ENCODE measurements around the gene HOXA7.
A peak's percentile ranks its signal among the peaks of the same experiment; 100 is the strongest.

HOXA7 gene

DNA sequence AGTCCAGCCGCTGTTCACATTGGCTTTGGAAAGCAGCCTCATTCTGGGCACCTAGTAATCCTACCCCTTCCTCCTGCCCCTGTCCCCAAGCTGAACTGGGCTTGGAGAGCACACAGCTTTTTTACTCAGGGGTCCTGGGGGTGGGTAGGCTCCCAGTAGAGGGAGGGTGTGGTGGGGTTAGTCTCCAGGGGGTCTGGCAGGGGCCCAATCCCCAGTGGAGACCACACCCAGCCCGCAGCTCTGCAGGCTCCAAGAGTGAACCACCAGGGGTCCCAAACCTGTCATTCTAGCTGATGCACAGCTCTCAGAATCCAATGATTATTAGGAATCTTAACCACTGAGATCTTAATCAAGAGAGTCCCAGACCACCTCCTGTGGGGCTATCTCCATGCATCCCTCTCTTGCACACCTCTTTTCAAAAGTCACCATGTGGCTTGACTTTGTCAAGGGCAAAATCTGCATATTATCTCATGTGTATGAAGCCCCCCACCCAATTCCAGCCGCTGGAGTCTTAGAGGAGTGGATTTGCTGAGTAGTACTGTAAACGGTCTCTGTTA is 25.9 kb upstream of the HOXA7 start:
- DNase-seq (ENCODE audit: low read depth in 2 of 2), result no peak

DNA sequence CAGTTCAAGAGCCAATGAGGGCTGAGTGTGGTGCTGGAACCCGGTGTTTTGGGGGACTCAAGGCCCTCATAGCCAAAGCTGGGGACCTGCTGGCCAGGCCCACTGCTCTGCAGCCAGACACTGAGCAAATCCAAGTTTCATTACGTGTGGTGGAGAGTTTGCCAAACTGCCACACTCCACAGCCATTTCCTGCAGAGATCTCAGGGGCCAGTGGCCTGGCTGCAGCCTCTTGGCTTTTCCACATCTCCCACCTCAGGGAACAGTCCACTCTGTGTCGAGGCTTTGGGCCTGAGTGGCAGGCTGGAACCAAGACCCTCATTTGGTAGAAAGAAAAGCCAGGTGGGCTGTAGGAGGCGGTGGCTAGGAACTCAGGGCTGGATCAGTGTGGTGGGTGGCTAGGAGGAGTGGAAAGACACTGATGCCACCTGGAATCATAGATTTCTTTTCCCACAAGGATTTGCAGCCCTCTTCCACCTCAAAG is 25.4 kb upstream of the HOXA7 start:
- DNase-seq (ENCODE audit: low read depth in 2 of 2), result no peak

DNA sequence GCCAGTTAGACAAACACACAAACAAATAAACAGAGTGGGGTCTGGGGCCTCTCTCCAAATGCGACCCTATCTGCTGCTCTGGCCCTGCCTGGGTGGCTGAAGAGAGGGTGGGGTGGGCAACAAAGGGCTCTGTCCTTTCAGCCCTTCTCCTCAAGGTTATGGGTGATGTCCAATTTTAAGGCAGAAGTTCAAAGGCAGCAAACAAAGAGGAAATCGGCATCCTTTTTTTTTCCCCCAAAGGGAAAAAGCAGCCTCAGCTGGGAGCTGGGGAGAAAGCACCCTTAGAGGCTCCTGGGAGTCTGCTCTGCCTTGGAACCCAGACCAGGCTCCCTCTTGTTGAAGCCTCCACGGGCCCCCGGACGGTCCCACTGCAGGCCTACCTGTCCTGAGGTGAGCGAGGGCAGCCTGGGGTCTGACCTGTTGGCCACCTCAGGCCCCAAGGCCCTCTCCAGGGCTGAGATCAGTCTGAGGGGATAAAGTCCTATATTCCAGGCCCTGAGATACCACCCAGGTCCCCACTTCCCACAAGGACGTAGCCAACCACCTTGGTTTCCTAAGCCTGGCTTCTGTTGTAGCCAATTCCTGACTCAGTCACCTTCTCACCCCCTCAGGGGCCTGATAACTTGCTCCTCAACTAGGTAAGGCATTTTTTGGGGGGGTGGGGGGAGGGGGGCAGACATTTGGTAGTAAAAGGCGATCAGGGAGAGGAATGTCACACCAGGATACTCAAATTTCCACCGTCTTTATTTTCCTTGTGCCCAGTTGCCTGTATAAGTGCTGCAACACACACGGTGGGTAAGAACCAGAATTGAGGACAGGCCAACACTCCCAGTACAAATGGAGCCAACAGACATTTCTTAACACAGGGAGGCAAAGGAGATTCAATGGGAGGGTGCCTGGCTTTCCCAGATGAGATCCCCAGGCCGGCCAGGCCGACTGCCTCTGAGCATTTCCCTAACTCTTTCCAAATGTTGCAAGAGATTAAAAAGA is 24.3 kb upstream of the HOXA7 start:
- no peak for DNase-seq (ENCODE audit: low read depth in 2 of 2)

DNA sequence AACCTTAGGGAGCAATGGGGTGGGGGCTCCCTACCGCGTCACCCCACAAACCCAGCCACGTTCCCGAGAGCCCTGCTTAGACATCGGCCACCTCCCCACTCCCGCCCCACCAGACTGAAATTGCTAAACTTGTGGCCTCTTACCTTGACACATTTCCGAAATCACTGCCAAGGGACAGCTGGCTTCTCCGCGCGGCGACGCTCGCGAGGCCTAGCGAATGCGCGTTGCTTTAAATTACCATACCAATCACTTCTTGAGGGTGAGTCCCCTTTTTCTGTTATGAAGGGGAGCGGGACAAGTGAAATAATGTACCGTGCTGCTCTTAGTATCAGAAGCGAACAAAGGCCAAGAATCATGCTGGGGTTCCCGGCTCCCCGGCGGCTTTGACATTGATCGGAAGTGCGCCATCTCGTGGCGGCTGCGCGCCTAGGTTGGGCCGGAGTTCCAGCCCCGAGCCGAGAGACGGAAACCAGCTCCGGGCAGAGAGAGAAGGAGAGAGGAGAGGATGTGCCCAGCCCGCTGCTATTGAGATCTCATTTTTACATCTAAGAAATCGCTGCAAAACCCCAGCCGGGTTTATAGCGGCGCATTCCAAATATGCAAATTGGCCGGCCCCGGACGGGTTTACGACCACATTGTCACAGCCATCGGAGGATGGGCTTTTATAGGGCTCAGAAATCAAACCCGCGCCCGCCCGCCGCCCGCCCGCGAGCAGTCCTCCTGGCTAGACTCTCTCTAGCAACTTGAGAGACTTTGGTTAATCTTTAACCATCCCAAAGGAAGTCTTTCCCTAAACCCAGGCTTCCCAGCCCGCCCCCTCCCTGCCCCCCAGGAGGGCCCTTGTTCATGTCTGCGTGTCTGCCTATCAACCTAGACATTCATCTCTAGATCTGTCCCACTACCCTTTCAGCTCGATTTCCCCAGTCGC is 23.3 kb upstream of the HOXA7 start:
- DNase-seq (ENCODE audit: low read depth in 2 of 2), result peak in 1 of 2 donors; percentile 47

DNA sequence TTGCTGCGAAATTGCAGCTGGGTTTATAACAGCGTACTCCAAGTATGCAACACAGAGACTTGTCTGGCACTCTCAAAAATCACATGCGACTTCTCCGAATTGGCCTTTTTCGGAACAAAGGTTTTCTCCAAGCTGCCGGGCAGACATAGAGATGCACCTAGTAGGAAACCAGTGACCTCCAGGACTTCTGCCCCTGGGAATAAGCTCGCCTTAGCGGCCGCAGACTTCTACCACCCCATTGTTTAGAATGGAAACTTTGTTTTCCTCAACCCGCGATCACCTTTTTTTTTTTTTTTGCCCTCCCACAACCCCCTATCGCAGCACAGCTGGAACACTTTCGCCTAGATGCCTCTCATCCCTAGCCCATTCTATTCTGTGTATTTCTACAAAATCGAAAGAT is 22.6 kb upstream of the HOXA7 start:
- DNase-seq (ENCODE audit: low read depth in 2 of 2), result no peak

DNA sequence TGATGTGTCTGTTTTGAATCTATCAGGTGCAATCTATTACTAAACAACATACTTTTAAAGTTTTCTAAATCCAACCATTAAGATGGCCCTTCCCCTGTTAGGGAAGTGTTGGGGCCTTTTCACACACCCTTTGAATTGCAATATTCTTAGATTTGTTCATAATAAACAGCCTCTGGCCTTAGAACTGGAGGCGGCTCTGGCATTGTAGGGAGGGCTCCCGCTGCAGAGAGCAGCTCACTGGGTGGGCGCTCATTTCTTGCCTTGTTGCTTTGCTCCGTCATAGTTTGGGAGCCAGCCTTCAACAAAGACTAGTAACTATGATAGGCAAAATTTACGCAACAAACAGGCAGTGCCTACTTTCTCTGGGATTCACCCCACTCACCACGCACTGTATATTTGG is 21.9 kb upstream of the HOXA7 start:
- no peak for DNase-seq (ENCODE audit: low read depth in 2 of 2)

DNA sequence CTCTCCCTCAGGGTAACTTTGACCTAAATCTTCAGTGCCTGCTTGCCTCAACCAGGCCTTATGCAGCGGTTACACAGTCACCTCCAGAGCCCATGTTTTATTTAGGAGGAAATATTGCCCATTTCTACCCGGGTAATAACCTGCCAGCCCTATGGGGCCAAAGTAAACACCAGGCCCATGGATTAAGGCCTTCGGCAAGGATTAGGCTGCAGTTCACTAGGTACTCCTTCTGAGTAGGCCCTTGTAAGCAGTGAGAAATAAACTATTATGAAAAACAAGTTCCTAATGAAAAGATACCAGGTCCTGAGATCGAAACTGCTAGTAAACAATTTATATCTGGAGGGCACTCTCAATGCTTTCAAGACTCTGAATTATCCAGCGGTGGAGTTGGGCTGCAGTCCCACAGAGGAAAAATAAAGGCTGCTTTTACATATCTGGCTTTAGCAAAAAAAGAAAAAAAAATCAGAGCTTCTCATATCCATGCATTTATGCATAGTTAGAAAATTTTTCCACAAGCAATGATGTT is 21.4 kb upstream of the HOXA7 start:
- DNase-seq (ENCODE audit: low read depth in 2 of 2), result no peak

DNA sequence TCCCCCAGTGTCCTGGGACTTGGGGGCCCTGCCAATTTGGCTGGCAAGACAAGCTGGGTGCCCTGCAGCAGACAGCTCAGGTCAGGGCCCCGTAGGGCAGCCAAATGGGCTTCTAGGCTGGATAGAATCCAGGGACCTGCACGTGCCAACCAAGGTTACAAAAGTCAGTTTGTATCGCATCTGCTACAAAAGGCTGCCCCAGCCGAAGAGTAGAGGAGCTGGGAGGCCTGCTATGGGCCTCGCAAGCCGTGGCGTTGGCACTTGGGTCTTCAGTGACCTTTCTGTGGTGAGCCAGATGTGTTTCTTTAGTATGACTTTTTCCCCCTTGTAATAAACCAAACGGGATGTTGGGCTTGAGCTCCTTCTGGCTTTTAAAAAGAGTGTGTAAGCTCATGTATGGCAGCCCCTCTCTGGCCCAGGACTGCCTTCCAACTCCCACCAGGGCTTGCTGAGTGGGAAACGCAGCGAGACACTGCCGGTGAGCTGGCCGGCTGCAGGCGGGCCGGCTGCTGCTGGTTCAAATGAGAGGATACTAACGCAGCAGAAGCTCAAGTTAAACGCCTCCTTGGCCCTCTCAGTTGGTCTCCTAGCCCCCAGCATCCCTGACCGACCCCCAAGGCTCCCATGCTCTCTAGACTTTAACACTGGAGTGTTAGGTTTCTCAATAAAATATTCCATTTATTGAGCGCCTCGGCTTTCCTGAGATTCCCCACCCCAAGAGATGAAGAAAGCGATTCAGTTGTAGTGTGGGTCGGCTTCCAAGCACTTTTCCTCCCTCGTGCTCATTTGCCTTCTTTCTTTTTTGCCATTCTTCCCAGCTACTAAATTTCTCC is 20.7 kb upstream of the HOXA7 start:
- no peak for DNase-seq (ENCODE audit: low read depth in 2 of 2)

DNA sequence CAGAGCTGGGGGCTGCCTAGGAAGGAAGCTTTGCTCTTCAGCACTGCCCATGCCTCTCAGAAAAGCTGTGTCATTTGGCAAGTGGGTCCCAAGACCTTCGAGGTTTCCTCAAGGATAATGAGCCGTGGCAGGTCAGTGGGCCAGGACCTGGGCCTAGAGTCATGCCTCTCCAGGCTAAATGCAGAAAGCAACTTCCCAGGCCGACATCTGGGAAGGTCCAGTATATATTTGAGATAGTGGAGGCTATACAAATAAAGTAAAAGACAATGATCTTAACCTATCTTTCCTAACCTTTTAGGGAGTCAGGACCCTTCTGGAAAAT is 20.0 kb upstream of the HOXA7 start:
- no peak for DNase-seq (ENCODE audit: low read depth in 2 of 2)

DNA sequence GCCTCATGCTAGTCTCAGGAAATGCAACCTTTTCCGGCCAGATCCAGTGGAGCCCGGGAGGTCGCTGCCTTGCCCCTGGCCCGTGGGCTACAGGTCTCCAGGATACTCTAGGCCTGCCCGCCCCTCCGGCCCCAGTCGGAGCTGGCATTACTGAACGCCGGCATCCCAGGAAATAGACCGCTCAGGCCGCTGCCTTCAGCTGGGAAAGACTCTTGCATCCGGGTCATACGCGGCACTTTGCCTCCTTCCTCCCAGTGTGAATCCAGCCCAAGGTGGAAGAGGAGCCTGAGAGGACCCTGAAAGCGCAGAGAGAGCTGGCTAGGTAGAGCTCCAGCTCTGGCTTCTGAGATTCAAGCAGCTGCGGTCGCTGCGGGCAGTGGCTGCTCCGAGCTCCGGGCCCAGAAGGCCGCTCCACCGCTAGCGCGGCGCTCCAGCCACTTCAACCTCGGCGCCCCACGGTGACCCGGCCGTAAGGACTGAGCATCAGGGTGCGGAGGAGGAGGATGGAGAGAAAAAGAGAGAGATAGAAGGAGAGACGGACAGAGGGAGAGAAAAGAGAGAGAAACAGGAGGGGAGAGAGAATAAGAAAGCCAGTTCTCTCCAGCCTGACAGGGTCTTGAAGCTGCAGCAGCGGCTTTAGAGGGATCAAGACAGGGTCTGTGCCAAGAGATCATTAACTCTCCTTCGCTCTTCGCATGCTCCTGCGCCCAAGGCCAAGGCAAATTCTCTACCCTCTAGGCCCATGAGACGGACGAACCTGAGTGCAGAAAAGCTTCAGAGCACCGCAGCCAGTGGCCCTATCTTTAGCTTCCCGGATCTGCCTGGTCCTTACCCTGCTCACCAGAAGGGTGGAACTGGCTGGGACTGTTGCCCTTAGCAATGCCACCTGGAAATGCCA is 19.4 kb upstream of the HOXA7 start:
- no peak for DNase-seq (ENCODE audit: low read depth in 2 of 2)

DNA sequence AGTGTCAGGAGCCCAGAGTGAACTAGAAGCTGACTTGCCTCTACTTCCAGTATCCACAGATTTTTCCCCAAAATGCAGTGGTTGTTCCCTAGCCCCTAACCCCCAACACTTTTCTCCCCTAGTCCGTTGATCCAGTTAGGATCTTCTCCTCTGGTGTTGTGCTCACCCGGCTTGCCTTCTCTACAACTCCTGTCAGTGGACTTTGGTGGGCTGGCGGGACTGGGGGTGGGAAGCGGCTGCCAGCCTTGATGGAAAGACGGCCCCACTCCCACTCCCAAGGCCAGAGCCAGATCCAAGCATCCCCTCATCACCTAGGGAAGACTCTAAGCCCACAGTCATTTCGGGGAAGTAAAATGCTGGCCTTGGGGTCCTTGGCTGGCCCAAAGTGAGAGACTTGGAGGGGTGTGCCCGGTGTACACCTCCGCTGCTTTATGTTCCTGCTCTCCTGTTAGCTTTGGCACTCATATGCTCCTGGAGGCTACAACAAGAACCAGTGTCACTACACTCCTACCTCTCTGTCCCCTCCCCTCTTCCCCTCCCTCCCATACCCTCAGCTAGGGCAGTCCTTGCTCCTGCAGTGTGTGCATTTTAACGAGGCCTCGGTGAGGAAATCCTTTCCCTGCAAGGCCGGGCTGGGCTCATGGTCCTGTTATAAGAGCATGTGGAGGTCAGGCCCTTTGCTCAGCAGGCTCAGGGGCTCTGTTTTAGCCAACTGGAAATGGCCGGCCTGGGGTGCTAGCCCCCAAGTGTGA is 18.6 kb upstream of the HOXA7 start:
- DNase-seq (ENCODE audit: low read depth in 2 of 2), result no peak

DNA sequence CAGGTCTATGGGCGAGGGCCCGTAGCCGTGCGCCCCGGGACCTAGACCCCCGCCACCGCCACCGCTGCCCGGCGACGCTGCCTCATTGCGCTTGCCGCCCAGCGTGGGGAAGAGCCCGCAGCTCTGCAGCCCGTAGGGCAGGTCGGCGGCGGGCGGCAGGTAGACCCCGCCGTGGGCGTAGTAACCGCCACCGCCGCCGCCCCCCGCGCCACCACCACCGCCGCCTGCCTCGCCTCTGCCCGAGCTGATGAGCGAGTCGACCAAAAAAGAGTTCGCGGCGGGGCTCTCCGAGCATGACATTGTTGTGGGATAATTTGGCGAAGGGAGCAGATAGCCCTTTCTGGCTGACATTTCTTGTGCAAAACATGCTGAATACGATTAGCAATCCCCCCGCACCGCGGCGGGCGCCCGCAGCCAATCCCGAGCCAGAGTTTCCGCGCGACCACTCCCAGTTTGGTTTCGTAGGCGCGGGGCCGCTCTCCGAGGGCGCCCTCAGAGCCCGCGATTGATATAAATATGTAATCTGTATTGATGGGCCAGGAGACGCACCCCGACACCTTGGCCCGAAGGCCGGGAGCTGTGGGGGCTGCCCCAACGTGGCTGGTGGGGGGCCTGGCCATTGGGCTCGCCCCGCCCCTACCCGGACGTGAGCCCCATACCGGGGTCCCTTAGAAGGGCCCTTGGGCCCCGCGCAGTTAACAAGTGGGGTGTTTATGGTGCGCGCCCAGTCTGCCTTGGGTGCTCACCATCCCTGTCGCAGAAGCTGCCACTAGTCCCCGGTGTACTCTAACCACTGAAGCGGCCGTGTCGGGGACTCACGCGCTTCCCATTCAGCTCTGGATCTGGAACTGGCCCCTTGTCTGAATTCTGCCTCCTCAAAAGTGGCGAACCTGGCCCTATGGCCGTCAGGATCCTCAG is 17.7 kb upstream of the HOXA7 start, which contains the start of gene HOXA10:
TSS of gene HOXA10 (minus strand) at position 365 of the 918 bp plus-strand sequence. CDS start at position 351, 14 bp downstream.
- no peak for DNase-seq (ENCODE audit: low read depth in 2 of 2)

DNA sequence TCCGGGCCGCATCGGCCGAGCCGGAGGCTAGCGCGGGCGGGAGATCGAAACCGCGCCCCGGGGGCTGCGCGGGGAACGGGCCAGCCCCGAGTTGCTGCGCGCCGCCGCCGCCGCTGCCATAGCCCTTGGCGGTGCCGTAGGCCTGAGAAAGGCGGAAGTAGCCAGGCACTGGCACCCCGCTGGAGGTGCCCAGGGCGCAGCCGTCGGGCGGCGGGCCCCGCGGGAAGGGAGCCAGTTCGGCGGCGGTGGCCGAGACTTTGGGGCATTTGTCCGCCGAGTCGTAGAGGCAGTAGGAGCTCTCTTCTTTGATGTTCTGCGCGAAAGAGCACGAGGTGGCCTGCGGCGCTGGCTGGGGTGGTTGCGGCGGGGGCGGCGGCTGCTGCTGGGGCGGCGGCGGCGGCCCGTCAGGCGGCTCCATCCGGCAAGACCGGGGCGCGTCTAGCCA is 17.1 kb upstream of the HOXA7 start:
- no peak for DNase-seq (ENCODE audit: low read depth in 2 of 2)

DNA sequence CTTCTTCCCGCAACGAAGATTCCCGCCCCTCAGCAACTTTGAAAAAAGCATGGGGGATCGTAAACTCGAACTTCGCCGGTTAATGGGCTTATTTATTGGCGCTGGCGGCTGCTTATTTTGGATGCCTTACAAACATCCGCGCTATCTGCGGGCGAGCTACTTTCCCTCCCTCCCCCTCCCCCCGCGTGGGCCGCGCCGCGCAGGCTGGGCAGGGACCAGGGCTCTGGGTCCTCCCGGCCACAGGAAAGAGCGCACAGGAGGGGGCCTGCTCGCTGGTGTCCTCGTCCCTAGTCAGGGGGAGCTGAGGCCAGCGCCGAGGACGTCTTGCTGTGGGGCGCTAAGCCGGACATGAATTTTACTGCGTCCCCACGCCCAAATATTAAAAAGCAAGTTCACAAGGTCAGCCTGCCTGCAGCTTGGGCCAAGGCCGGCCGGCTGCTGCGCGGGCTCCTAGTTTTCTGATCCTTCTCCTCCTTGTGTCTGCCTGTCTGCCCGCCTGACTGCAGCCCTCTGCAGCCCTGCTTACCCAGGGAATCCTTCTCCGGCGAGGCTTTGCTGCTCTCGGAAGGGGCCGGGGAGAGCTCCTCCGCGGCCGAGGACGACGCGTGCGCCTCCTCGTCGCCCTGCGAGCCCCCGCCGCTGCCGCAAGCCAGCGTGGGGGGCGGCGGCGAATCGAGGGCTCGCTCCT is 16.5 kb upstream of the HOXA7 start:
- DNase-seq (ENCODE audit: low read depth in 2 of 2), result no peak

DNA sequence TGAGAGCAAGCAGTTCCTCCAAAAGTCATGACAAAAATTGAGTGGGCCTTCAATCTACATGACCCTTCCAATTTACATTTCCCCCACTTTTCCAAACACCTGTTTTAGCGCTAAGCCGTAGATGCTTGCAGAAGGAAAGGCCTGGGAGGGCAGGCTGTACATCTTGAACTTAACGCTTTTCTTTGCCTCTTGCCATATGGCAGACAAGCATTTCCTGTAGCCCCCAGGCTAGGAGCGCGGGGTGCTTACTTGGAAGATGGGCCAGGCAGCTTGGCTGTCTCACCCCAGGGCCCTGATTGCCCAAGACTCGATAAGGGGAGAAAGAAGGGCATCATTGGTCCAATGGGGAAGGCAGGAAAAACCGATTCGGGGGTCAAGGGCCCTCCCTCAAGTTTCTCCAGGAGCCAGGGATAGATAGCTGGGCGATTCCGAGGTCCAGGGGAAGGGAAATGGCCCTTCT is 15.9 kb upstream of the HOXA7 start:
- DNase-seq (ENCODE audit: low read depth in 2 of 2), result no peak

DNA sequence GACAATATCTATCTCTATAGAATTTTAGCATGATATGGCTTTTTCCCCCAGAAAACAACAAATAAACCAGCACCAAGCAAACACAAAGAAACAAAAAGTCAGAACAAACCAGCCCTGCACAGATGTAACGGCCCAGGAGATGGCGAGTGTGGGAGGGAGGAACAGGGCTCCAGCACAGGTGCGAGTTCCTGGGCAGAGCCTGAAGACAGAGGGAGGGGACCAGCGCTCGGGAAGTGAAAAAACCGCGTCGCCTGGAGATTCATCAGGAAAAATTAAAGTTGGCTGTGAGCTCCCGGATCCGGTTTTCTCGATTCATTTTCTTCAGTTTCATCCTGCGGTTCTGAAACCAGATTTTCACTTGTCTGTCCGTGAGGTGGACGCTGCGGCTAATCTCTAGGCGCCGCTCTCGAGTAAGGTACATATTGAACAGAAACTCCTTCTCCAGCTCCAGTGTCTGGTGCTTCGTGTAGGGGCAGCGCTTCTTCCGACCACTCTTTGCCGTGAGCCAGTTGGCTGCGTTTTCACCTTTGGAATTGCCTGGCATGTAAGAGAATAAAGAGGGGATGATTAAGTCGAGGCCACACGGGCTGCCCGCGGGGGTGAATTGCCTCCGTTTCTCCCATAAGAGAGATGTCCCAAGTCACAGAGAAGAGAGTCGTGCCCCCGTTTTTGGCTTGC is 15.3 kb upstream of the HOXA7 start:
- DNase-seq (ENCODE audit: low read depth in 2 of 2), result no peak

DNA sequence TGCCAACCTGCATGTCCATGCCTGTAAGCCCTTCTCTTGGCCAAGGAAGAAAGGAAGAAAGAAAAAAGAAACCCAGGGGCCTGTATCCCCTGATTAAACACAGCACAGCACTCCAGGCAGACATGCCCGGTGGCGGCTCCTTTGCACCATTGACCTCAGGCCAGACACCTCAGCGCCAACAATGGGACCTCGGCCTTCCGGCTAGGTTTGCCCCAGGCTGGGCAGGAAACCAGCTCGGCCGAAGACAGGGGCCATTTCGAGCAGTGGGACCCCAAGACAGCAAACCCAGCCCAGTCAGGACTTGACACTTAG is 14.8 kb upstream of the HOXA7 start:
- no peak for DNase-seq (ENCODE audit: low read depth in 2 of 2)
